ENCODE data around the gene TPST2. TPM values are rescaled to one million over a fixed set of nuclear protein-coding genes. Genes with fewer than 3 reads are reported as not detected.

Gene TPST2
- polyA plus RNA-seq, result 100 to 1,000 TPM in 1 of 3 donors, 10 to 100 TPM in 2; 24.9 to 244 (median 69.4) TPM

DNA sequence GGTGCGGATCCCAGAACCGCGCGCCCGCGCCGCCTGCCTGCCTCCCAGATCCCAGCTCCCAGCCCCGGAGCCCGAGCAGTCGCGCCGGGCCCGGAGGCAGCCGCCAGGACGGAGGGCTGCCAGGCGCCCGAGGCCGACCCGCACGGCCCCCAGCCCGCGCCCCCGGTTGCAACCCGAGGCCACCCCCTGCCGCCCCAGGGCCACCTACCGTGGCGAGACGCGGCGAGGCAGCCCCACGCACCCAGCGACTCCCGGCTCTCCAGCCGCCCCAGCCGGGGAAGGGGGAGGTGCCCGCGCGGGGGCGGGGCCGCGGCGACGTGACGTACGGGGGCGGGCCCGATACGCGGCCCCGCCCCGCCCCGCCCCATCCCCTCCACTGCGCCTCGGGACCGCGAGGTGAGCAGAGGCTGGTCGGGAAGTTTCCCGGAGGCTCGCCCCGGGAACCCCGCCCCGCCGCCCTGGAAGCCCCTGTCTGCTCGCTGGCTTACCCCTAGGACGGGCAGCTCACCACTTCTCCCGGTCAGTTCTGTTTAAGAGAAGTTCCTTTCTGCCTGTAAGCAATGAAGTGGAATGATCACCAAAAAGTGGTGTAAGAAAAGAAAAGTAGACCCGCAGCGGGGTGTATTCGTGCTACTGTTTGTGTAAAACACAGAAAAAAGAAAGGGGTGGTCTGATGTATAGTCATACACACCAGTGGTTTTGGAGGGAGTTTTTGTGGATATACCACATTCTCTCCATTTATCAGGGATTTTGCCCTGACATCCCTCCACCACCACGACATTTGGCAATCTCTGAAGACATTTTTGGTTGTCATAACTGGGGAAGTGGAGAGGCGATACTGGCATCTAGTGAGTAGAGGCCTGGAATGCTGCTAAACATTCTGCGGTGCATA lies at the start of gene TPST2:
Gene TPST2, minus strand, starts transcription at position 288 of the 892 bp plus-strand sequence. CDS start 48,502 bp downstream, outside the sequence.
- WGBS, 3 donors, result 1% methylated on average over 46 to 72 of the region's 72 CpGs

DNA sequence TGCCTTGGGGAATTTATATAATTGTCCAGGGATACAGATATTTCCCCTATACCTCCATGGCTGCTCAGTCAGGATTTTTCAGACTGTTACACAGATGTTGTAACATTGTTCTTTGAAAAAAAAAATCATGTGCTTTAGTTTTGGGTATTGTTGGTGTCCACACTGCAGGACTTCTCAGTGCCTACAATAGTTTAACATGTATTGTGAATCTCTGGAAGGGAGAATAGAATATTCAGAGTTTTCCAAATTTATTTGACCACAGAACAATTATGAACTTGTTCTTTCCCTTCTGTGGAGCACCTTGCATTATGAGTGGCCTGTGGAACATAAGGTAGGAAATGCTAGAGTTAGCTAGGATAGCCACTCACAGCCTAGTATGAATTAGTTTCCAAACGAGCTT lies 46.4 kb upstream of the TPST2 start:
- no peak overlapping the region for H3K27ac ChIP-seq (ENCODE audit: low read depth, low read length)
- WGBS, 3 donors, result 22 to 48% (median 41%) methylated on average over 1 of the region's 1 CpG

More for the DNA sequence above, at the start of gene TPST2:
- peak within 1 kb of the TSS; percentile 23 for H3K27ac ChIP-seq (ENCODE audit: low read depth, low read length)

DNA sequence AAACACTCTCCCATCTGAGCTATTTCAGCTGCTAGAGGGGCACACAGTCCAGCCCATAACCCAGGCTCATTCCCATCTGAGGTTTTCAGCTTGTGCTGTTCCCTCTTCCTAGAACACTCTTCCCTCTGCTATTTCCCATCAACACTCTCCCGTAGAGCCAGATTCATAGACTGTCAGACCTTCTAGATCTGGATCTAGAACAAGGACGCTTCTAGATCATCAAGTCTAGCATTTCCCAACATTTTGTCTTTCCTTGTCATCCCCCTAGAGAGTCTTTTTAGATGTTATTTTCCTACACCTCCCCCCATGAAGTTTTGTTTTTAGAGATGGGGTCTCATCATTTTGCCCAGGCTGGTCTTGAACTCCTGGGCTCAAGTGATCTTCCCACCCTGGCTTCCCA lies 45.2 kb upstream of the TPST2 start:
- H3K27ac ChIP-seq (ENCODE audit: low read depth, low read length), result no peak overlapping the region
- WGBS, 3 donors, result 75 to 90% (median 86%) methylated on average over 2 of the region's 2 CpGs

DNA sequence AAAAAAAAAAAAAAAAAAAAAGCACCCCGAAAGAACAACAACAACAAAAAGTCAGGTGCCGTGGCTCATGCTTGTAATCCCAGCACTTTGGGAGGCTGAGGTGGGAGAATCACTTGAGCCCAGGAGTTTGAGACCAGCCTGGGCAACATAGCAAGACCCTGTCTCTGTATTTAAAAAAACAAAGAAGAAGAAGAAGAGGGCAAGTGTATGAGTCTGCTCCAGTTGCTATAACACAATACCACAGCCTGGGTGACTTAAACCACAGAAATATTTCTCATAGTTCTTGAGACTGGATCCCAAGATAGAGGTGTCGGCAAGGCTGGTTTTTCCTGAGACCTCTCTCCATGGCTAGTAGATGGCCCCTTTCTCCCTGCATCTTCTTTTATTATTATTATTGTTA lies 44.3 kb upstream of the TPST2 start:
- H3K27ac ChIP-seq (ENCODE audit: low read depth, low read length), result no peak overlapping the region
- 90 to 98% (median 95%) methylated on average over 3 of the region's 3 CpGs for WGBS, 3 donors

DNA sequence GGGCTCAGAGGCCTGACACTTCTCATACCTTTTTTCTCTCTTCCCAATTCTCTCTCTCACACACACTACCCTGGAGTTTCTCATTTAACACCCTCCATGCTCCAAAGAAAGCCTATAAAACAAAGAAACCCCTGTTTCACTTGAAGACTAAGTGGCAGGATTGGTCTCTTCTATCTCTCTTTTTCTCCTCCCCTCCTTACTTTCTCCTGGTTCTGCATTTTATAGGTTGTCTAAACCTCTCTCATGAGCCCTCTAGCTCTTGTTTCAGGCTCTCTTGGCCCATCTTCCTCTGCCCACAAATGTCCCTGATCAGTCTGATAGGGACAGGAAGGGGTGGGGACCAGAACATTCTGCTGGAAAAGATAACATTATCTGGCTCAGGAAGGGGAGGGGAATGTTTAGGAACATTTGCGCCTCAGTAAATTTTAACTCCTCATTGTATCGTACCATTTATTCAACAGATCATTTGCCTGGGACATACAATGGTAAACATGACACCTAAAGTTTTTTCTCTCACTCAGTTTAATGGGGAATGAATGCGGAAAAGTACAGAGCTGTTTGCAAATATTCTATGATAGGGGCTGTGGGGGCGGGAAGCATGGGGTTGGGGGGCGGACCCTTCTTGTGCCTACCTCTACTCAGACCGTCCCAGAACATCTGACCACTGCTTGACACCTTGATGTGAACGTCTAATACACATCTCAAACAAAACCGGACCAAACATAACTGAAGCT lies 42.7 kb upstream of the TPST2 start:
- WGBS, 3 donors, result 48 to 56% (median 50%) methylated on average over 8 of the region's 8 CpGs
- H3K27ac ChIP-seq (ENCODE audit: low read depth, low read length), result no peak overlapping the region

DNA sequence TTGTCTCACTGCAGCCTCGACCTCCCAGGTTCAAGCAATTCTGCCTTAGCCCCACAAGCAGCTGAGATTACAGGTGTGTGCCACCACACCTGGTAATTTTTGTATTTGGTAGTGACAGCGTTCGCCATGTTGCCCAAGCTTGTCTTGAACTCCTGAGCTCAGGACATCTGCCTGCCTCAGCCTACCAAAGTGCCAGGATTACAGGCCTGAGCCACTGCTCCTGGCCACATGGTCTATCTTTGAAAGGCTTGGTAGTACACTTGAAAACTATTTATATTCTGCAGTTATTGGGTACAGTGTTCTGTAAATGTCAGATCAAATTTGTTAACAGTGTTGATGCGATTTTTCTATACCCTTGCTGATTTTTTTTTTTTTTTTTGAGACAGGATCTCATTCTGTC lies 41.4 kb upstream of the TPST2 start:
- H3K27ac ChIP-seq (ENCODE audit: low read depth, low read length), result no peak overlapping the region
- 92 to 97% (median 93%) methylated on average over 4 of the region's 4 CpGs for WGBS, 3 donors

DNA sequence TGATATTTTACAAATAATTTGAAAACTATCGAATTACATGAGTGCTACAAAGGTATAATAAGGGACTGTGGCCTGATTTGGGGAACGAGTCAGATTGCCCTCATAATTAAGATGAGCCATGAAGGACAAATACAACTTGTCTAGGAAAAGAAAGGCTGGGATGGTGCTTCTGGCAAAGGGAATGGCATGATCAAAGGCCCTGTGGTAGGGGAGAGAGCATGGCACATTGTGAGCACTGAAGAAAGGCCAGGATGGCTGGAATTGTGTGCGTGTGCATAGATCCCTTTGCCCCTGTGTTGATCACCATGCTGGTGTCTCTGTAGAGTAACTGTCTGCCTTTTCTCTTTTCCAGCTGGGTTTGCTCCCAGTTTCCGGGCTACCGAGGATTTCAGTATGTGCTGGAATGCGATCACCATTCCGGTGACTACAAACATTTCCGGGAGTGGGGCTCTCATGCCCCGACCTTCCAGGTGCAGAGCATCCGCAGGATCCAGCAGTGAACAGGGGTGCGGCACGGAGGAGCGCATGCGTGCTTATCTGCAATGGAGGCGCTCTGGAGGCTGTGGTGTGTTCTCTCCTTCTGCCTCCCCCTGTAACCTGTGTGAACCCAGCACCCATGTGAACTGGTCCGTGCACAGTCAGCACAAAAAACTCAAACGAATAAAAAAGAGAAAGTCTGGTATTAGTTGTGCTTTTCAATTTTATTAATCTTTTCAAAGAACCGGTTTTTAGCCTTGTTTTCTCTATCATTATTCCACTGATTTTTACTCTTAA lies 40.2 kb upstream of the TPST2 start:
- H3K27ac ChIP-seq (ENCODE audit: low read depth, low read length), result no peak overlapping the region
- 87 to 94% (median 94%) methylated on average over 18 of the region's 18 CpGs for WGBS, 3 donors

DNA sequence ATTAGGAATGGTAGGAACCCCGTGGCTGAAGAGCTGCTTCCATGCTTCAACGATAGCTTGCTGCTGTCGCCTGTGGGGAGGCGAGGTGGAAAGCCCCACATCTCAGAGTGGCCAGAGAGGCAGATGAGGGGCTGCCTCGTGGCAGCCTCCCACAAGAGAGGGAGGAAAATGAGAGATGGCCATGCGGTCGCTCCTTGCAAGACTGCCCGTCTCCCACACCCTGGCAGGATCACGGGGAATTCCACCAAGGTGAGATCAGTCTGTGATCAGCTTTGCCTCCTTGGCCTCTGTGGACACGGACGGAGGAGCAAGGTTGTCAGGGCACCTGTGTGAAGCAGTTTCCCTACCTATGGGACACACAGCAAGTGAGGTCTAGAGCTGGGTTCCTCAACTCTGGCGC lies 34.9 kb upstream of the TPST2 start:
- 87 to 90% (median 88%) methylated on average over 12 of the region's 12 CpGs for WGBS, 3 donors
- no peak overlapping the region for H3K27ac ChIP-seq (ENCODE audit: low read depth, low read length)

DNA sequence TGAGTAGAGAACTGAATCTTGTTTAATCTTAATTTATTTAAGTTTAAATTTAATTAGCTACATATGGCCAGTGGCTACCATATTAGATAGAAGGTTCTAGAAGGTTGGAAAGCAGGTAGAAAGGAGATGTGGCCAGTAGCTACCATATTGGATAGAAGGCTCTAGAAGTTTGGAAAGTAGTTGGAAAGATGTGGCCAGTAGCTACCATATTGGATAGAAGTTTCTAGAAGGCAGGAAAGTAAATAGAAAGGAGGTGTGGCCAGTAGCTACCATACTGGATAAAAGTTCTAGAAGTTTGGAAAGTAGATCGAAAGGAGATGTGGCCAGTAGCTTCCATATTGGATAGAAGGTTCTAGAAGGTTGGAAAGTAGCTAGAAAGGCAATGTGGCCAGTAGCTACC lies 34.1 kb upstream of the TPST2 start:
- WGBS, 3 donors, result 93 to 100% (median 96%) methylated on average over 1 of the region's 1 CpG
- H3K27ac ChIP-seq (ENCODE audit: low read depth, low read length), result no peak overlapping the region

DNA sequence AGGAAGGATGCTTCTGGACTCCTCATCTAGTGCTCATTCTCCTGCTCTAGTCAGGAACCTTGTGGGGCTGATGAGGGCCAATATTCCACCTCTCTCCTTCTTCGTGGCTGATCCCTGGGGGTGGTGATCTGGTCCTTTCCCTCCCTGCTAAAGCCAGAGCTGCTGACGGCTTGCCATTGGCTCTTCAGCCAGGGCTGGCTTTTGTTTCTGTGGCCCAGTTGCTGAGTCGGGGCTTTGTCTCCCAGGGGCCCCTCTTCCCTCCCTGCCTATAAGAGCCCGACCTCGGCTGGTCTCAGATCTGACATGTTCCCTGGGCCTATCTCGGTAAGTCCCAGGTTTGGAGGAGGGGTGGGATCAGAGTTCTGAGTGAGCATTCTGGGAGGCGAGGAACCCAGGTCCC lies 31.7 kb upstream of the TPST2 start, which contains the start of gene CRYBA4:
Gene CRYBA4, plus strand, starts transcription at position 301 of the 400 bp plus-strand sequence. CDS start 634 bp downstream, outside the sequence.
- H3K27ac ChIP-seq (ENCODE audit: low read depth, low read length), result no peak within 1 kb of the TSS
- WGBS, 3 donors, result 64 to 79% (median 78%) methylated on average over 7 of the region's 7 CpGs

DNA sequence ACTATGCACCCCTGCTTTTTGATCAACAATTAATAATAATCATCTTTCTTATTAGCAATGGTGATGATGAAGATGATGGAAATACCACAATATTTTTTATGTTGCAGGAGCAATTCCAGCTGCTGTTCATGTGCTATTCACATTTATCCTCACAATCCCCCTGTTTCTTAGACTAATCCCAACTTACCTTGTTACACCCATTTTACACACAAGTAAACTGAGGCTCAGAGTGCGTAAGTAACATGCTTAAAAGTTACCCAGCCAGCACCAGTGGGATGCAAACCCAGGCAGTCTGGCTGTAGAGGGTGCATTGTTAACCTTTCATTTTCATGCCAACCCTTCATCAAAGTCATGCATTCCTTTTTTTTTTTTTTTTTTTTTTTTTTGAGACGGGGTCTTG lies 30.3 kb upstream of the TPST2 start:
- H3K27ac ChIP-seq (ENCODE audit: low read depth, low read length), result no peak overlapping the region
- 71 to 94% (median 92%) methylated on average over 2 of the region's 2 CpGs for WGBS, 3 donors

DNA sequence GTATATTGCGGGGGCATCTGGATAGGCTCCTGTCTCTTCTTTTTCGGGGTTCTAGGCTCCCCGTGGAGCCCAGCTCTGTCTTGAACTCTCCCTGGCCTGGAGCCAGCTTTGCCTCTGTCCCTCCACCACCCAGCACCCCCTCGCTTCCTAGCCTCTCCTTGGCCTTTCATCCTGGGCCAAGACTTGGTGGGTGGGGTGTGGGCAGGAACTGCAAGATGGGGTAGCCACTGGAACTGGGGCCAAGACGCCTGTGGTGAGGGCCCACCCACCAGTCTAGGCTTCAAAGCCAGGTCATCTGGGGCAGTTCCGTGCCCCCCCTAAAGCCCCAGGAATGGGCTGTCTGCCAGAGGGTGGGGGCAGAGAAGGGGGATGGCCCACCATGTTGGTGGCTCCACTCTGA lies 29.6 kb upstream of the TPST2 start:
- H3K27ac ChIP-seq (ENCODE audit: low read depth, low read length), result no peak overlapping the region
- WGBS, 3 donors, result 39 to 69% (median 39%) methylated on average over 6 of the region's 6 CpGs

DNA sequence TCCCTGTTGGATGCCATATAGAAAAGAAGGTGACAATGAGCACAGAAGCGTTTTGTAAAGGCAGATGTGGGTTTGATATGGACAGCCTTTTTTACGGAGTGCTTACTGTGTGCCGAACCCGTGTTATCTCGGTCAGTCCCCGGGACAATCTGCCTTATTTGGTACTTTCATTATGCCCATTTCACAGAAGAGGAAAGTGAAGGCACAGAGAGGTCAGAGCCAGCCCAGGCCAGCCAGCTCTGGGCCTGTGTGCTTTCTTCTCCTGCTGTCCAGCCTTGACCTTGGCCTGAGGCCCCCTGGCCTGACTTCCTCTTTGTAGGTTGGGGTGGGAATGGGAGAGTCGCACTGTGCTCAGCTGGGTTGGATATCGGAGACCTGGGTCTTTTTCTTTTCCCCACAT lies 28.5 kb upstream of the TPST2 start:
- WGBS, 3 donors, result 83 to 89% (median 88%) methylated on average over 8 of the region's 8 CpGs
- H3K27ac ChIP-seq (ENCODE audit: low read depth, low read length), result no peak overlapping the region

DNA sequence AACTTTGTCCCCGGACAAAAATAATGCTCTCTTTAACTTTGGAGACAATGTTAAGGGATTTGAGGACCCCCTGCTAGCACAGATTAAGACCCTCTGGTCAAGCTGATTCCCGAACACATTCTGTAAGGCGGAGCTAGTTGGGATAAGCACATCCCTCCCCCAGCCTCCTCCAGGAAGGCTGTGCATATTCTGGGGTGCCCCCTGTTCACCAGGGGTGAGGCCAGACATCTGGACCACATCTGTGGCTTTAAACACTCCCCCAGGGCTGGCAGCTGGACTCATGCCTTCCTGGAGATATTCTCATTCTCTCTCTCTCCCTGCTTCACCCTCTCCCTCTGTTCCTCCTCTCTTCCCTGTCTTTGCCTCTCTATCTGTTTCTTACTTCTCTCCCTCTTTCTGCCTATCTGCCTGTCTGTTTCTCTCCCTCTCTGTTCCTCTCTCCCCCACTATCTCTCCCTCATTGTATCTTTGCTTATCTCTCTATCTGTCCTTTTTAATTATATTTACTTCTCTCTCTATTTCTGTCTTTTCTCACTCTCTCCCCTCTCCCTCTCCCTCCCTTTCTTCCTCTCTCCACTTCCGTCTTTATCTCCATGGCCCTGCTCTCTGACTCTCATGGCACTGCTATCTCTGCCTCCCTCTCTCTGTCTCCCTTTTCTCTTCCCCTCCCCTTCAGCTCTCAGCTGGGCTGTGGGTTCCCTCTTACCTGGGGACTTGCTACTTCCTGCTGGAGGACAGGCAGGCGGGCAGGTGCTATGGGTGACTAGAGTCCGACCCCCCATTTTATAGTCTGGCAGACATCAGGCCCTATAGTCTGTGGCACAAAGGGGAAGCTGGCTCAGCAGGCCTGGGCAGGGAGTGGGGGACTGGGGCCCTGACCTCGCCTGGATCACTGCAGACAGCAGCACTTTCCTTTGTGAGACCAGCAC lies 27.6 kb upstream of the TPST2 start, which contains the start of gene CRYBB1:
Gene CRYBB1, minus strand, starts transcription at position 757 of the 929 bp plus-strand sequence. CDS start 1,708 bp downstream, outside the sequence.
- 62 to 74% (median 63%) methylated on average over 7 of the region's 7 CpGs for WGBS, 3 donors
- H3K27ac ChIP-seq (ENCODE audit: low read depth, low read length), result no peak within 1 kb of the TSS

DNA sequence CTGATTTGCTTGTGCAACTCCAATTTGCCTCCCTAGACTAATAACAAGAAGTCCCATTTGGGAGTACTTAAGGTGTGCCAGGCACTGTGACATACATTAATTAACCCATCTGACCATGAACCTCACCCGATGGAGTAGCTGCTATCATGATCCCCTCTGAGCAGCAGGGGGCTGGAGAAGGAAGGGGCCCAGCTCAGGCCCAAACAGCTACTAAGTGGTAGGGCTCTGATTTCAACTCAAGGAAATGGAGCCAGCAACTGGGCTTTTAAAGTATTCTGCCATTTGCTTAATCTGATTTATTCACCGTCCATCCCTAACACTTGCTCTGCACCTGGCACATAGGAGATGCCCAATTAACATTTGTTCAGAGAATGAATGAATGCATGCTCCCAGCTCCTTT lies 26.7 kb upstream of the TPST2 start:
- 58 to 59% (median 59%) methylated on average over 2 of the region's 2 CpGs for WGBS, 3 donors
- no peak overlapping the region for H3K27ac ChIP-seq (ENCODE audit: low read depth, low read length)

DNA sequence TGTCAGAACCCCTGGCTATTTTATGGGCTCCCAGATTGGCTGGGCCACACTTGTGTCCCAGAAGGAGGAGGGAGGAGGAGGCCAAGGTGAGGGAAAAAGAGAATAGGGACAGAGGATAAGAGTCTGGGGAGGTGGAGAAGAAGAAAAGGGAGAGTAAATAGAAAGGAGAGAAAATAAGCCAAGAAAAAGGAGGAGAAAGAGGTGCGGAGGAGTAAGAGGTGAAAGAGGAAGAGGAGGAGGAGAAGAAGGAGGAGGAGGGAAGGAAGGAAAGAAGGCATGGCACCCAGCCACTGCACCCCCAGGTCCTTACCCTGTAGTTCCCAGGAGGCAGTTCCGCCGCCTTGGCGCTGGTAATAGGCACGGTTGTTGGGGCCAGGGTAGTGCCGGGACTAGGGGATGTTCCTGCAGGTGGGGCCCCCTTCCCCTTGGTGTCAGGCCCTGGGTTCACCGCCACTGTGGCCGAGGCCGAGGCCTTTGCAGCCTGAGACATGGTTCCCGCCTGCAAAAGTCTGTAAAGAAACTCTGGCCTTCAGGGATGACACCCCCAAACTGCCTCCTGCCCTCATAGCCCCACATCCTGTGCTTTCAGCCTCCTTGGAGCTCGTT lies 26.0 kb upstream of the TPST2 start:
- no peak overlapping the region for H3K27ac ChIP-seq (ENCODE audit: low read depth, low read length)
- 64 to 74% (median 66%) methylated on average over 11 of the region's 11 CpGs for WGBS, 3 donors

DNA sequence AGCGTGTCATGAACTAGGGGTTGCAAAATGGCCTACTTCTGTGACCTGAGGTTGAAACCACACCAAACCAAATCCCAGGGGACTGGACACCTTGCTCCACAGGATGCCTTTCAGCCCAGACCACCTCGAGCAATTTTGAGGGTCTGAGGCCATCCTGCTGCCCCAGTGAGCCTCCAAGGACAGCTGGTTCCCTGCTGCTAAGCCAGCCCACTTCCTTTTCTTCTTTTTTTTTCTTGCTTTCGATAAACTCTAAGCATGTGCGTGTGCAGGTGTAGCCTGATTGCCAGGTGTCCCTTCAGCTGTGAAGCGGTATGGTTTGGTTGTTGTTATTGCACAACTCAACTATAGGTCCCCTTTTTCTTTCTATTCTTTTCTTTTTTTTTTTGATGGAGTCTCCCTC lies 25.2 kb upstream of the TPST2 start:
- H3K27ac ChIP-seq (ENCODE audit: low read depth, low read length), result no peak overlapping the region
- 30 to 48% (median 41%) methylated on average over 5 of the region's 5 CpGs for WGBS, 3 donors

Data from adipose tissue (tissue), 3 donors.